HG02588 (cell line): ENCODE data around the gene C4A.
"Not testable (repeated sequence)": the region's sequence is repeated elsewhere in the genome, so short reads cannot be mapped to it uniquely, and the experiment has no call there.

Experiments used
- ATAC-seq: cut with Tn5 transposase; IDR thresholded peaks from one replicate; pipeline ENCODE4 v1.9.1; 2021; ENCODE audit warnings: mild to moderate bottlenecking, moderate library complexity; ENCODE audit not compliant: unreplicated experiment

The C4A gene

DNA sequence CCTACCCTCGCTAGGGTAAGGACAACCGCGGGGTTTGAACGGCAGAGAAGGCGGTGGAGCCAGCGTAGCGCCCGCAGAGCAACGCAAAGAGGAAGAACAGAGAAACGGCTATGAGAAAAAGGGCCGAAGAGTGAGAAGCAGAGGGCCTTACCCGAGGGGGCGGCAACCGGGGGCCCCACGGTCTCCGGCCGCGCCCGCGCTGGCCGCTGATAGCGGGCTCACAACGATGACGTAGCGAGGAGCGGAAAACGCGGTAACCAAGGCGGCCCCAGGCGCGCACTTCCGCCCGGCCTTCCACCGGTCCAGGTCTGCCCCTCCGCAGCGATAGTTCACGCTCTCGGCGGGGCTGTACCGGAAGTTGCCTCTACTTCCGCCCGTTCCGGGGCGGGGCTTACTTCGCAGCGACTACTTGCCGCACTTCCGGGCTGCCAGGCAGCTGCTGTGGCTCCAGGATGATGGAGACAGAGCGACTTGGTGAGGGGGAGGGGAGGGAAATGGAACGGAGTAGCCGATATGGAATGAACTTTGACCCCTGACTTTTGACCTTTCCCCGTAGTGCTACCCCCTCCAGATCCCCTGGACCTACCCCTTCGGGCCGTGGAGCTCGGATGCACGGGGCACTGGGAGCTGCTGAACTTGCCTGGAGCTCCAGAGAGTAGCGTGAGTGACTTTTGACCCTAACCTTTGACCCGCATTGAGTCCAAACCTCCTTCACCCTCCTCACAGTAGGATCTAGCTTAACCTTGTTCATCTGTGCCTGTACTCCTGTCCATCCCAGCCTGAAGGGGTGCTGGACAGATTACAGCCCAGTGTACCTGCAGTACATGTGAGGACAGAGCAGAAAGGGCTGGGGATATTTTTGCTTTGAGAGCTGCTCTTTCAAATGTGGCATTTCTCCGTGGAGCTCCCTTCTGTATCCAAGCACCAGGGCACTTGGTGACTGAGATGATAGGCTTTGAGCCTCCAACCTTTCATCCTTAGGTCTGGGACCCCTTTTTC is 22.8 kb upstream of the C4A start, which contains the start of the genes NELFE and SKIC2:
Gene NELFE, minus strand, starts transcription at position 231 of the 999 bp plus-strand sequence. CDS start 525 bp downstream, outside the sequence.
Gene SKIC2, plus strand, starts transcription at position 435 of the 999 bp plus-strand sequence. Its CDS starts 18 bp downstream, at position 453.
- ATAC-seq: peak; percentile 93

- ATAC-seq: no peak
These were observed 20.2 kb upstream of the C4A start for GRCh38 chr6:31961616-31962015.

GRCh38 chr6:31963921-31964320 is 17.9 kb upstream of the C4A start:
- no peak for ATAC-seq

DNA sequence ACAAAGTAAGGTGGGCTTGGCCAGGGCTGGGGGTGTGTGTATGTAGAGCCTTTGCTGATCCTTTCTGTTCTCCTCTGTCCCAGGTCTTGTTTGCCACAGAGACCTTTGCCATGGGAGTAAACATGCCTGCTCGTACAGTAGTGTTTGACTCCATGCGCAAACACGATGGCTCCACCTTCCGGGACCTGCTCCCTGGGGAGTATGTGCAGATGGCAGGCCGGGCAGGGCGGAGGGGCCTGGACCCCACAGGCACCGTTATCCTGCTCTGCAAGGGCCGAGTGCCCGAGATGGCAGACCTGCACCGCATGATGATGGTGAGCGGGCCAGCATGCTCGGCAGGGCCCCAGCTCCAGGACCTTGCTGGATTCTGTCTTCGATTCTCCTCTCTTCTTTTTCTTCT is 16.2 kb upstream of the C4A start:
- ATAC-seq: no peak

DNA sequence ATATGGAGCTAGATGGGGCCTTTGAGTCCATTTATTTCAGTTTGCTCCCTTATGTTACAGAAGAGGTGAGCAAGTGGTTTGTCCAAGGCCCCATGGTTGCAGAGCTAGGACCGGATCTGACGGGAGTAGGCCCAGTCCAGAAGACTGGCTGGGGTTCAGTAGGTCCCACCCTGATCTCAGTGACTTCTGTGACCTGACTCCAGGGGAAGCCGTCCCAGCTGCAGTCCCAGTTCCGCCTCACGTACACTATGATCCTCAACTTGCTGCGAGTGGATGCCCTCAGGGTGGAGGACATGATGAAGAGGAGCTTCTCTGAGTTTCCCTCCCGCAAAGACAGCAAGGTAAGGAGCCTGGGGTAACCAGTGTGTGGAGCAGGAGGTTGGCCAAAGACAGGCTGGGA is 15.4 kb upstream of the C4A start:
- ATAC-seq: no peak

DNA sequence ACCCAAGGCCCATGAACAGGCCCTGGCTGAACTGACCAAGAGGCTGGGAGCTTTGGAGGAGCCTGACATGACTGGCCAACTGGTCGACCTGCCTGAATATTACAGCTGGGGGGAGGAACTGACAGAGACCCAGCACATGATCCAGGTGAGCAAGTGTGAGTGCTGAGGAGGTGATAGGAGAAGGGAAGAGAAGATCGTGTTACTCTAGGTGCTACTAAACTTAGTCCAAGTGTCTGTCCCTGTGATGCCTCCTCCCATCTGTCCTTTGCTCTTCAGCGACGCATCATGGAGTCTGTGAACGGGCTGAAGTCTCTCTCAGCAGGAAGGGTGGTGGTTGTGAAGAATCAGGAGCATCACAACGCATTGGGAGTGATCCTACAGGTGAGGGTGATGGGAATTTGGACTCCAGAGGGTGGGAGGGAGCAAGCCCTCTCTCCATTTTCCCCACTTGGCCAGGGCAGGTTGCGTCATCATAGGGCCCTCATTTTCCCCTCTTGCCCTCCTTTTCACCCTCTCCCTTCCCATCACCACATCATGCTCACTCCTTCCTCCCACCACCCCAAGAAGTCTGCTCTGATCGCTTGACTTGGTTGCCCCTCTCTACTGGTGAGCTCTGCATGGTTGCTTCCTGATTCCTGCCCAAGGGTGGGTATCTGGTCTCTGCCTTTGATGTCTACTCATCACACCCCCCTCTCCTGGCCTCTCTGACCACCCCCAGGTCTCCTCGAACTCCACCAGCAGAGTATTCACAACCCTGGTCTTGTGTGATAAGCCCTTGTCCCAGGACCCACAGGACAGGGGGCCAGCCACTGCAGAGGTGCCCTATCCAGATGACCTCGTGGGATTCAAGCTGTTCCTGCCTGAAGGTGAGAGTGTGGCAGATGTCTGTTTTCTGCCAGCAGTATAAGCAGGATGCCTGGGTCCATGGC is 14.6 kb upstream of the C4A start:
- no peak for ATAC-seq

- ATAC-seq: no peak
These were observed 13.9 kb upstream of the C4A start for GRCh38 chr6:31967926-31968320.

DNA sequence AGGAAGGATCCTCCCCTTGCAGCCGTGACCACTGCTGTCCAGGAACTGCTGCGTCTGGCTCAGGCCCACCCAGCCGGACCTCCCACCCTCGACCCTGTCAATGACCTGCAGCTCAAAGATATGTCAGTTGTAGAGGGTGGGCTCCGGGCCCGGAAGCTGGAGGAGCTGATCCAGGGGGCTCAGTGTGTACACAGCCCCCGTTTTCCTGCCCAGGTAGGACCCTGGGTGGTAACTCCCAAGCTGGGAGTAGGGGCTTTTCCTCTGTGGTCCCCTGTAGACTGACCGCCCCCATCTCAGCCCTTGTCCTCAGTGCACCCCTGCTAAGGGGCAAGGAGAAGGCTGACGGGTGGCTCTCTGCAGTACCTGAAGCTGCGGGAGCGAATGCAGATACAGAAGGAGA is 13.5 kb upstream of the C4A start:
- ATAC-seq: no peak

DNA sequence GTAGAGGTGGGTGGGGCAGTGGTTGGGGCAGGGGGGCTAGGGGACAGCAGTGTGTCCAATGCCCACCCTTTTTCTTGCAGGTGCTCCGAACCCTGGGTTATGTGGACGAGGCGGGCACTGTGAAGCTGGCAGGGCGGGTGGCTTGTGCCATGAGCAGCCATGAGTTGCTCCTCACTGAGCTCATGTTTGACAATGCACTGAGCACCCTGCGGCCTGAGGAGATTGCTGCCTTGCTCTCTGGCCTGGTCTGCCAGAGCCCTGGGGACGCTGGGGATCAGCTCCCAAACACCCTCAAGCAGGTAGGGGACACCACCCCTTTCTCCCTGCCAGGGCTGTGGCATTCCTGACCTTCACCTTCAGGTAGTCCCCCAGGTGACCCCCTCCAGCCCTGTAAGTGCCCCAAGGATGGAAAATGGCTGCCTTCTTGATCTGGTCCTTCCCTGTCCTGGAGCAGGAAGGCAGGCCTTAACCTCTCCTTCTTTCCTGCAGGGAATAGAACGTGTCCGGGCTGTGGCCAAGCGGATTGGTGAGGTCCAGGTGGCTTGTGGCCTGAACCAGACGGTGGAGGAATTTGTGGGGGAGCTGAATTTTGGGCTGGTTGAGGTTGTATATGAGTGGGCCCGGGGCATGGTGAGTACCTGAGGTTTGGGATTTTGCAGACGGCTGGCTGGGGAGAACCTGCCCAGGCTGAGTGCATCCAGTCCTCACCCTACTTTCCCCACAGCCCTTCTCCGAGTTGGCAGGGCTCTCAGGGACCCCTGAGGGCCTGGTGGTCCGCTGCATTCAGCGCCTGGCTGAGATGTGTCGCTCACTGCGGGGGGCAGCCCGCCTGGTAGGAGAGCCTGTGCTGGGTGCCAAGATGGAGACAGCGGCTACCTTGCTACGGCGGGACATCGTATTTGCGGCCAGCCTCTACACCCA is 12.8 kb upstream of the C4A start:
- no peak for ATAC-seq

GRCh38 chr6:31969712-31970603 is 11.9 kb upstream of the C4A start:
- ATAC-seq: no peak

DNA sequence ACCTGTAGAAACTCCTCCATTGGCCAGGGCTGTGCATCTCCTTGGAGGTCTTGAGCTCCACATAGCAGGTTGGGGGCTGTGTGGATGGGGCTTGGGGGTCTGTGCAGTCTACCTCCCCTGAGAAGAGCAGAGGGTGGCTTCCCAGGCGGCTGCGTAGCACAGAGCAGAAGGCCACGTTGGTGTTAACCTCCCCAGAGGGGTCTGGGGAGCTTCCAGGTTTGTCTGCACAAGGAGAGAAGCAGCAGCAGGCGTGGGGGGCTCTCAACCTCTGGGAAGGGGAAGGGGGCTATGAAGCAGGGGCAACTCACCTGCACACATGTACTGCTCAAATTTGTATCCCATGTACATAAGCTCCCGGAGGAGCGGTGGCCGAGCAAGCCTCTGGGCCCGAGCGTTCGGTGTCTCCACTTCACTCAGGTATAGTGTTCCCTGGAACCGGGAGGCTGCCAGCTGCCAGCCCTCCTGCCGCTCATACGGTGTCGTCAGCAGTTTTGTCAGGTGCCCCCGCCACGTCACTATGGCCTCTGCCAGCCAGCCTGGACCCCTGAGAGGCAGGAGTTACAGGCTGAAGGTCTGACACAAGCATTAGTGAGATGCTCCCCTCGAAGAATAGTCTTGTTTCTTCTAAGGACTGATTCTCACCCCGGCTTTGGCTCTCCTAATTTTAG is 11.1 kb upstream of the C4A start:
- ATAC-seq: no peak

GRCh38 chr6:31971279-31971992 is 10.4 kb upstream of the C4A start:
- no peak for ATAC-seq

GRCh38 chr6:31971993-31972708 is 9.7 kb upstream of the C4A start, which contains the start of gene DXO:
Gene DXO, minus strand, starts transcription at chr6:31972138. Its CDS starts 463 bp downstream, at chr6:31971675.
- ATAC-seq: peak; percentile 83

GRCh38 chr6:31972709-31973350 is 9.0 kb upstream of the C4A start:
- ATAC-seq: no peak

- not testable (repeated sequence) for ATAC-seq
These were observed 5.8 kb upstream of the C4A start for GRCh38 chr6:31976065-31976464.

DNA sequence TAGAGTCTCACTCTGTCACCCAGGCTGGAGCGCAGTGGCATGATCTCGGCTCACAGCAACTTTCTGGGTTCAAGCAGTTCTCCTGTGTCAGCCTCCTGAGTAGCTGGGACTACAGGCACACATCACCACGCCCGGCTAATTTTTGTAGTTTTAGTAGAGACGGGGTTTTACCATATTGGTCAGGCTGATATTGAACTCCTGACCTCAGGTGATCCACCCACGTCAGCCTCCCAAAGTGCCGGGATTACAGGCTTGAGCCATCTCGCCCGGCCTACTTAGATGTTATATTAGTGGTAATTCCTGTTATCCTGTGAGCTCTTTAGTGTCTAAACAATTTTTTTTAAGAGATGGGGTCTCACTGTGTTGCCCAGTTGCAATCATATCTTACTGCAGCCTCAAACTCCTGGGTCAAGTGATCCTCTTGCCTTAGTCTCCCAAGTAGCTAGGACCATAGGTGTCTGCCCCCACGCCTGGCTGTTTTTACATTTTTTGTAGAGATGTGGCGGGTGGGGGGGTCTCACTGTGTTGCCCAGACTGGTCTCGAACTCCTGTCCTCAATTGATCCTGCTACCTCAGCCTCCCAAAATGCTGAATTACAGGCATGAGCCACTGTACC is 3.9 kb upstream of the C4A start:
- ATAC-seq: no peak
